ENCODE data around the gene DEGS2. TPM values are rescaled to one million over a fixed set of nuclear protein-coding genes. Genes with fewer than 3 reads are reported as not detected.

Gene DEGS2
- total RNA-seq, 4 donors from 2014 or later = 0.54 to 7.6 (median 3.6) TPM

GRCh38 chr14:100098171-100098570 lies 61.3 kb downstream of the DEGS2 start:
- no peak overlapping the region for H3K4me3 ChIP-seq (replicated peaks in 1 of 3)
- peaks cover 0 to 2% of the 10 kb centered on the region in 2 donors for H3K36me3 ChIP-seq
- intact Hi-C loops (cut with DNase I) = no loop called here
- DNase-seq = no peak
- H3K9me3 ChIP-seq = no peaks in the 10 kb centered on the region
- TF ChIP-seq POLR2A (IDR thresholded peaks at IDR 0.05) (no peak), CTCF (IDR thresholded peaks at IDR 0.05) (no peak)
- peaks cover 0 to 6% of the 10 kb centered on the region in 2 donors for H3K4me1 ChIP-seq
- H3K27ac ChIP-seq = no peak overlapping the region
- no peaks in the 10 kb centered on the region for H3K27me3 ChIP-seq
- WGBS, 2 donors = 87 to 88% methylated on average over 8 of the region's 8 CpGs

GRCh38 chr14:100096656-100097055 lies 62.8 kb downstream of the DEGS2 start:
- no peak overlapping the region for H3K4me3 ChIP-seq (replicated peaks in 1 of 3)
- TF ChIP-seq CTCF (IDR thresholded peaks at IDR 0.05) (no peak), POLR2A (IDR thresholded peaks at IDR 0.05) (no peak)
- WGBS, 2 donors = 96 to 99% methylated on average over 3 of the region's 3 CpGs
- no peaks in the 10 kb centered on the region for H3K4me1 ChIP-seq
- H3K9me3 ChIP-seq = no peaks in the 10 kb centered on the region
- no peak for DNase-seq
- H3K36me3 ChIP-seq = peaks cover 0 to 2% of the 10 kb centered on the region in 2 donors
- intact Hi-C loops (cut with DNase I) = no loop called here
- no peak overlapping the region for H3K27ac ChIP-seq
- H3K27me3 ChIP-seq = no peaks in the 10 kb centered on the region

MicroRNAs encoded within 50 kb of the gene (microRNA counts, 767-probe panel; counts per million panel counts)
- 0 counts per million in 2 donors for microRNA hsa-miR-151b
- 3,486 to 6,415 counts per million in 2 donors for microRNA hsa-miR-342-3p
- microRNA hsa-miR-342-5p = 0 counts per million in 2 donors

Small RNAs within 50 kb of the gene (microRNA-seq; reads per million reads assigned to microRNA genes)
- gene MIR151B (270 reads per million, percentile 63 among the genes with 10 or more reads in this experiment), gene MIR342 (1,165 reads per million, percentile 83 among the genes with 10 or more reads in this experiment)

Small RNAs within 50 kb of the gene (small RNA-seq; reads per million reads assigned to genes)
- gene MIR151B (2.4 reads per million, percentile 64 among the genes with 10 or more reads in this experiment), gene MIR342 (26.3 reads per million, percentile 94 among the genes with 10 or more reads in this experiment)

Other genes with a start within 250 kb of the DEGS2 start
- 10 to 100 TPM; 24.2 to 40.1 (median 29.8) TPM for gene EVL, start 94.2 kb downstream of the DEGS2 start, total RNA-seq
- gene YY1, start 79.5 kb upstream of the DEGS2 start, total RNA-seq = 10 to 100 TPM; 50.0 to 67.4 (median 55.6) TPM
- 100 to 1,000 TPM; 354 to 606 (median 433) TPM for gene SLC25A29, start 146.8 kb upstream of the DEGS2 start, total RNA-seq
- gene SLC25A47, start 163.7 kb upstream of the DEGS2 start, total RNA-seq = not detected
- gene WDR25, start 216.8 kb upstream of the DEGS2 start, total RNA-seq = 10 to 100 TPM; 13.3 to 41.8 (median 29.6) TPM

Measured in thyroid gland (tissue), 4 donors.